SIG-M5 treated with dmso at 0.1 percent for 504 hours (cell line): ENCODE data around the gene FPGS.

Source experiments
- DNase-seq: peaks from one replicate; lab custom pipeline; 2025; ENCODE audit not compliant: unreplicated experiment; lab: John Stamatoyannopoulos, UW

The FPGS gene

GRCh38 chr9:127770905-127771569 is 31.6 kb upstream of the FPGS start:
- peak; percentile 96 for DNase-seq

- no peak for DNase-seq
These were observed 31.0 kb upstream of the FPGS start for GRCh38 chr9:127771570-127772189.

DNA sequence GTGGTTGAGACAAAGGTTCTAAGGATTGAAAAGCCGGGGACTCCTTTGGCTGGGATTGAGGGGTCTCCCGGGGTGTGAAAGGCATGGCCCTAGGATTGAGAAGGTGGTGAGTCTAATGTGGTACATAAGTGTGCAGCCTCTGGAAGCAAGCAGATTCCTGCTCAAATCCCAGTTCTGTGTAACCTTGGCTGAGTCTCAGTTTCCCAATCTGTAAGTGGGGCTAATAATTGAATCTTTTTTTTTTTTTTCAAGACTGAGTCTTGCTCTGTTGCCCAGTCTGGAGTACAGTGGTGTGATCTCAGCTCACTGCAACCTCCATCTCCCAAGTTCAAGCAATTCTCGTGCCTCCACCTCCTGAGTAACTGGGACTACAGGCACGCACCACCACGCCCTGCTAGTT is 30.1 kb upstream of the FPGS start:
- no peak for DNase-seq

GRCh38 chr9:127773272-127773671 is 29.4 kb upstream of the FPGS start:
- DNase-seq = no peak

DNA sequence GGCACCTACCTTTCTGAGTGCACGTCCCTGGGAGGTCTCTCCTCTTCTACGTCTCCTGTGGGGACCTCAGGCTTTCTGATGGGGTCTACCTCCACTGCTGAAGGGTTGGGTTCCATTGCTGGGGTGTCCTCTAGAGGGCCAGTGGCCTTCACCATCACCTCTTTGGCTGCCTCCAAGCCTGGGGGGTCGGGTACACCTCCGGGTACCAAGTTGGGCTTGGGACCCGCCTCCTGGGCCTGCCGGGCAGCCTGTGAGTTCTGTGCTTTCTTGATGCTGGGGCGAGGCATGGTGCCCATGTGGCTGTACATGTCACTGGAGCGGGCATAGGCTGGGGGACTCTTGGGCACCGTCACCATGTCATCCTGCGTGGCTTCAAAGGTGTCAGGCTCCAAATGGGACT is 28.7 kb upstream of the FPGS start:
- DNase-seq = no peak

GRCh38 chr9:127776195-127776923 is 26.3 kb upstream of the FPGS start:
- peak; percentile 79 for DNase-seq

- DNase-seq = no peak
These were observed 25.8 kb upstream of the FPGS start for GRCh38 chr9:127776924-127777289.

- no peak for DNase-seq
These were observed 25.2 kb upstream of the FPGS start for GRCh38 chr9:127777368-127777980.

DNA sequence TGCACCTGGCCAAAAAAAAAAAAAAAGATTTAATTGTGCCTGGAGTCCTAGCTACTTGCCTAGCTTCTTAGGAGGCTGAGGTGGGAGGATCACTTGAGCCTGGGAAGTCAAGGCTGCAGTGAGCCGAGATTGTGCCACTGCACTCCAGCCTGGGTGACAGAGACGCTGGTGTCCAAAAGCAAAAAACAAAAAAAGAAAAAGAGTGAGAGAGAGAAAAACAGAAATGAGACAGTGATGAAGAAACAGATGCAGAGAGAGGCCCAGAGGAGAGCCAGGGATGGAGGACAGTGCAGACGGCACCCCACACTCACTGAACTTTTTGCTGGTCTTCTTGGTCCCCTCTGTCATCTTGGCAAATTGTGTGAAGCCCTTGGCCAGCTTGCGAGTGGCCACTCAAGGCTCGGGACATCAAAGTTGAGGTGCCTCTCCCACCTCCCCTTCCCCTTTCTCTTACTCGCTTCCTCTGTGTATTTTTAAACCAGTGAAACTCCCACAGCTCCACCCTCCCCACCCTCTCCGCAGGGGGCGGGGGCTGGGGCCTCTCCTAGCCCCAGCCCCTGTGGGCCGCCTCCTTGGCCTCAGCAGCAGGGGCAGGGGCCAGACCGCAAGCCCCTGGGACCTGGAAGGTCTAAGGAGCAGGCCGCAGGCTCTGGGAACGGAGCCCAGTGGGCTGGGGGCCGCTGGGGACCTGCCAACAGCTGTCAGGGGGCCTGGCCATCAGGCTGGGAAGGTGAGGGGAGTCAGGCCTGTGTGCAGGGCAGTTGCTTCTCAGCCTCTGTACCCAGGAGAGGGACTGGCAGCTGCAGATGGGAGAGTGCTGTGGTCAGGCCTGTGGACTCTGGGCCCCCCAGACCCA is 24.2 kb upstream of the FPGS start, which contains the start of gene SH2D3C:
Gene SH2D3C, minus strand, starts transcription at position 387 of the 856 bp plus-strand sequence. Its CDS starts 39 bp downstream, at position 348.
- peak; percentile 86 for DNase-seq

DNA sequence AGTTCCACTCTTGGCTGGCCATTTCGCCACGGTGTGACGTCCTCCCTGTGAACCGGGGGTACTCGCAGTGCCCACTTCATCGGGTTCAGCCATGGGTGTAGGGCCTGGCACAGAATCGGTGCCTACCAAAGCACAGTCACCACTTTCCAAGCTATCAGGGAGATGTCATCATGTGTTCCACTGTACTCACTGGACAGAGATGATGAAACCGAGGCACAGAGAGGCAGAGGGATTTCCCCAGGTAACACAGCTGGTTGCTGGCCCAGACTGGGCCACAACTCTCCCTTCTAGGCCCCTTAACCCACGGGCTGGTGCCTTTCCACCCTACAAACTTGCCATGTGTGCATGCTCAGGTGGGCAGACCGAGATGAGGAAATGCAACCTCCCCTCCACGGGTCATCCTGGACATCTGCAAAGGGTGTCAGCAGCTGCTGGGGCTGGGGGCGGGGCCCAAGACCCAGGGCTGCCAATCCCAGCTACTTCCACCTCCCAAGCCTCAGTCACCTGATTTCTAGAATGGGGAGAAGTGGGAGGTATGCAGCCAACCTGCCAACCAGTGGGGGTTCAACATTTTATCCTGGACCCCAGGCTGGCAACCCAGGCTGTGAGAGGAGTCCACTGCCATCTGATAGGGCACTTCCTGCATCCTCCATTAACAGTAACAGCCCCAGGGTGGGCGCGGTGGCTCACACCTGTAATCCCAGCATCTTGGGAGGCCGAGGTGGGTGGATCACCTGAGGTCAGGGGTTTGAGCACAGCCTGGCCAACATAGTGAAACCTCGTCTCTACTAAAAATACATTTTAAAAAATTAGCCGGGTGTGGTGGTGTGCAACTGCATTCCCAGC is 23.3 kb upstream of the FPGS start:
- DNase-seq = peak; percentile 62

GRCh38 chr9:127780126-127780885 is 22.4 kb upstream of the FPGS start:
- DNase-seq = no peak

GRCh38 chr9:127780909-127781308 is 21.8 kb upstream of the FPGS start:
- DNase-seq = peak; percentile 88

GRCh38 chr9:127781806-127782205 is 20.9 kb upstream of the FPGS start:
- DNase-seq = no peak

DNA sequence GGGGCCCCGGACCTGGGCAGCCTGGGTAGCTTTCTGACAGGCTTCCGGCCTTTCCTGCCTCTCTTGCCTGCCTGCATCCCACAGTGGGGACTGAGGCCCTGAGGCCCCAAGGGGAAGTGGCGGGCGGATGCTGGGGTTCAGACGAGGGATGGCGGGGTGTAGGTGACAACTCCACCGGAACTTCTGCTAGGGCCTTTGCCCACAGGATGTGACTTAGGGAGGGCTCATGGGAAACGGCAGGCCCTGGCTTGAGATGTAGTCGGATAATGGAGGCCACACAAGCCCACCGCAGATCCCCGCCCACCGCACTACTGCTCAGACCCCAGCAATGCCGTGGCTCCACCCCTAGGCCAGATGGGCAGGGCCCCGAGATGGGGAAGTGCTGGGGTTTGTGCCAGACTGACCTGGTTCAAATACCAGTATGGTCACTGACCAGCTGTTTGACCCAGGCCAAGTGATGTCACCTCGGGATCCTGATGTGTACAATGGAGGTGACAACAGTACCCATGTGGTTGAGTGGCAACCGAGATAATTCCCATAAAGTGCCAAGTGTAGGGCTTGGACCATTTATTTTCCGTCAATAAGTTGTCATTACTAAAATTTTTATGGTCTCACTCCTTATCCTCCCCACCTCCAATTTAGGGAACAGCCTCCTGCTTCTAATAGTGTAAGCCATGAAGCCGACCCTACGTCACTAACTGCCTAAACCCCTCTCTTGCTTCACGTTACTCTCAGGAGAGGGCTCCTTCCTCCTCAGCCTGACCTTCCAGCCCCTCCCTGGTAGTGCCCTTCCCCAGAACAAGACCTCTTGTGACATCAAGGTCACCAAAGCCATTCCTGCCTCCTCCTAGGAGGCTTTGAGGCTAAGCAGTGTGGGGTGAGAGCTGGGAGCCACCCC is 19.3 kb upstream of the FPGS start:
- DNase-seq = peak; percentile 93

- peak; percentile 64 for DNase-seq
These were observed 17.4 kb upstream of the FPGS start for GRCh38 chr9:127785023-127785932.

- DNase-seq = peak; percentile 82
These were observed 16.5 kb upstream of the FPGS start, which contains the start of gene CDK9 for GRCh38 chr9:127785933-127786772. CDK9 (plus strand) TSS chr9:127786034; CDS start chr9:127786149, 115 bp downstream.
